Ishikawa (cell line): ENCODE measurements around the gene HAT1.

Source experiments
- CEBPB ChIP-seq: IDR thresholded peaks from 2 replicates; pipeline ENCODE4 v1.6.1; 2012
- CREB1 ChIP-seq: IDR thresholded peaks from 2 replicates; pipeline ENCODE4 v1.6.1; 2012; ENCODE audit warnings: low read depth
- EGR1 ChIP-seq: IDR thresholded peaks from 2 replicates; pipeline ENCODE4 v1.6.1; 2012
- EP300 ChIP-seq: IDR thresholded peaks from 2 replicates; pipeline ENCODE4 v1.6.1; 2012; ENCODE audit warnings: borderline replicate concordance
- FOXM1 ChIP-seq: IDR thresholded peaks from 2 replicates; pipeline ENCODE4 v1.6.1; 2012; ENCODE audit warnings: low read depth, borderline replicate concordance
- MAX ChIP-seq: IDR thresholded peaks from 2 replicates; pipeline ENCODE4 v1.6.1; 2012
- NFIC ChIP-seq: IDR thresholded peaks from 2 replicates; pipeline ENCODE4 v1.6.1; 2012
- RAD21 ChIP-seq: IDR thresholded peaks from 2 replicates; pipeline ENCODE4 v1.6.1; 2012; ENCODE audit warnings: low read depth
- REST ChIP-seq: IDR thresholded peaks from 2 replicates; pipeline ENCODE4 v1.6.1; 2012; ENCODE audit warnings: low read depth, mild to moderate bottlenecking
- TAF1 ChIP-seq: IDR thresholded peaks from 2 replicates; pipeline ENCODE4 v1.6.1; 2012; ENCODE audit warnings: low read depth, mild to moderate bottlenecking
- TCF12 ChIP-seq: IDR thresholded peaks from 2 replicates; pipeline ENCODE4 v1.6.1; 2012; ENCODE audit warnings: low read depth
- TEAD4 ChIP-seq: IDR thresholded peaks from 2 replicates; pipeline ENCODE4 v1.6.1; 2012
- YY1 ChIP-seq: IDR thresholded peaks from 2 replicates; pipeline ENCODE4 v1.6.1; 2012; ENCODE audit warnings: low read depth
- ZBTB7A ChIP-seq: IDR thresholded peaks from 2 replicates; pipeline ENCODE4 v1.6.1; 2012; ENCODE audit warnings: low read depth
- TF ChIP-seq, protein P1 (sequence below): IDR thresholded peaks from 2 replicates; pipeline ENCODE4 v1.6.1; 2012

HAT1 gene

DNA sequence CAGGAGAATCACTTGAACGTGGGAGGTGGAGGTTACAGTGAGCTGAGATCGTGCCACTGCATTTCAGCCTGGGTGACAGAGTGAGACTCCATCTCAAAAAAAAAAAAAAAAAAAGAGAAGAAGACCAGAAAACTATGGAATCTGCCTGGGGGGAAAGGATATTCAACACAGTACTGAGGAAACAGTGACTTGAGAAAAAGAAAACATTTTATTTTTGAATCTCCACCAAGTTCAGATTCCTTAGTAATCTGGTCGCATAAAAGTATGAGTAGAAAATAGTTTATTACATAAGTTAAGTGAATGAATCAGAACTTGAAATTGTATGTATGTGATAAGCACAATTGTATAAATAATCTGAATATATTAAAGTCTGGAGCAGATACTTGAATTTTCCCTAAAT, 13.0 kb upstream of the HAT1 start:
- TF ChIP-seq FOXM1 (no peak), CREB1 (no peak), CEBPB (no peak), TCF12 (no peak), NFIC (no peak), MAX (no peak), EGR1 (no peak), REST (no peak), YY1 (no peak), RAD21 (no peak)
- TF ChIP-seq, protein P1, sequence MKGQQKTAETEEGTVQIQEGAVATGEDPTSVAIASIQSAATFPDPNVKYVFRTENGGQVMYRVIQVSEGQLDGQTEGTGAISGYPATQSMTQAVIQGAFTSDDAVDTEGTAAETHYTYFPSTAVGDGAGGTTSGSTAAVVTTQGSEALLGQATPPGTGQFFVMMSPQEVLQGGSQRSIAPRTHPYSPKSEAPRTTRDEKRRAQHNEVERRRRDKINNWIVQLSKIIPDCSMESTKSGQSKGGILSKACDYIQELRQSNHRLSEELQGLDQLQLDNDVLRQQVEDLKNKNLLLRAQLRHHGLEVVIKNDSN = no peak

- TF ChIP-seq CREB1 = no peak
Measured at GRCh38 chr2:171910494-171910893, 11.8 kb upstream of the HAT1 start.

DNA sequence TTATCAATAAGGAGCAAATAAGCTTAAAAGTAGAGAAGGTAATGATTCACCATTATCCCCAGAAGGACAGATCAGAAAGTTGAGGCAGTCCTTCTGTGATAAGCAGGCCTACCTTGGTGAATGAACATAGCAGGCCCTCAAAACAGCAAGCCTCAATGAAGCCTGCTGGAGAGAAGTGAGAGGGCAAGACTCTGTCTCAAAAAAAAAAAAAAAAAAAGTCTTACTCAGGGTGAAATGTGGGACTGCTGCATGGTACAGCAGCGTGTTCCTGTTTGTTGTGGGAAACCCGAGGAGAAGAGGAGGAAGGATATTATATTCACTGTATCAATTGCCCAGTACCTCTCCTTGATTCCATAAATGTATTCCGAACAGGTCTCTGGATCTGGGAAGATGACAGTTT, 8.7 kb upstream of the HAT1 start:
- no peak for TF ChIP-seq MAX
- no peak for TF ChIP-seq EGR1
- TF ChIP-seq CEBPB = no peak
- TF ChIP-seq TCF12 = no peak
- TF ChIP-seq TAF1 = no peak
- no peak for TF ChIP-seq TEAD4
- no peak for TF ChIP-seq RAD21

DNA sequence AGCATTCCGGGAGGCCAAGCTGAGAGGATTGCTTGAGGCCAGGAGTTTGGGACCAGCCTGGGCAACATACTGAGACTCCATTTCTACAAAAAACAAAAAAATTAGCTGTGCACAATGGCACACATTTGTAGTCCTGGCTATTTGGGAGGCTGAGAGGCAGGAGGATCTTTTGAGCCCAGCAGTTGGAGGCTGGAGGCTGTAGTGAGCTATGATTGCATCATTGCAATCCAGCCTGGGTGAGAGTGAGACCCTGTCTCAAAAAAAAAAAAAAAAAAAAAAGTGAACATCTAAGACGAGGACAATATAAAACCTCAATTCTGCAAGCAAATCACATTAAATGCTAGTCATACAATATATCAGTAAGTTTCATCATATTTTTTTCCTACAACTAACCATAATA, 2.8 kb upstream of the HAT1 start:
- TF ChIP-seq TEAD4 = no peak
- no peak for TF ChIP-seq ZBTB7A
- no peak for TF ChIP-seq CEBPB
- no peak for TF ChIP-seq NFIC

- no peak for TF ChIP-seq EGR1
Measured at GRCh38 chr2:171921970-171922229, 361 bp upstream of the HAT1 start.

DNA sequence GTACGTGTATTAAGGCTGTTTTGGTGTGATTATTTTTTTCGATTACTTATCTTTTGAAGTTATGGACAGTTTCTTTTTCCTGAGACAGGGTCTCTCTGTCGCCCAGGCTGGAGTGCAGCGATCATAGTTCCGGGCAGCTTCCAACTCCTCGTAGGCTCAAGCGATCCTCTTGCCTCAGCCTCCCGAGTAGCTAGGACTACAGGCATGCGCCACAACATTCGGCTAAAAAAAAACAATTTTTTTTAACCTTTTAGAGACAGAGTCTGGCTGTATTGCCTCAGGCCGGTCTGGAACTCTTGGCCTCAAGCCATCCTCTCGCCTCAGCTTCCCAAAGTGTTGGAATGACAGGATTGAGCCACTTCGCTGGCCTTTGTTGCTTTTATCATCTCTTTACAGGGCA, 945 bp downstream of the HAT1 start:
- no peak; the same call in 1 of the 2 replicates for TF ChIP-seq TAF1
- TF ChIP-seq YY1 = no peak
- TF ChIP-seq, protein P1 = no peak
- no peak for TF ChIP-seq REST
- no peak for TF ChIP-seq EP300
- TF ChIP-seq TCF12 = no peak
- no peak for TF ChIP-seq EGR1
- no peak for TF ChIP-seq TEAD4
- TF ChIP-seq NFIC = no peak
- TF ChIP-seq MAX = no peak
- TF ChIP-seq RAD21 = no peak
- TF ChIP-seq CREB1 = no peak
- no peak for TF ChIP-seq FOXM1
- TF ChIP-seq CEBPB = no peak
- TF ChIP-seq ZBTB7A = no peak

GRCh38 chr2:171924170-171924942, 2.1 kb downstream of the HAT1 start:
- TF ChIP-seq EGR1 = no peak
- TF ChIP-seq REST = no peak
- TF ChIP-seq RAD21 = no peak
- no peak for TF ChIP-seq EP300
- TF ChIP-seq TAF1 = no peak
- TF ChIP-seq CEBPB = no peak
- no peak for TF ChIP-seq NFIC
- no peak for TF ChIP-seq MAX
- no peak for TF ChIP-seq TCF12
- no peak for TF ChIP-seq ZBTB7A
- no peak for TF ChIP-seq YY1
- TF ChIP-seq CREB1 = no peak
- TF ChIP-seq, protein P1 = no peak
- no peak for TF ChIP-seq FOXM1
- TF ChIP-seq TEAD4 = no peak
